Panc1 (cell line): Measurements from ENCODE around the gene DGKG. TPM values are rescaled to one million over a fixed set of nuclear protein-coding genes. Genes with fewer than 3 reads are reported as not detected.

Experiments used
- ATAC-seq: fragments of 200-7000 bp; cut with Tn5 transposase; 2 replicates; pipeline ENCODE4 v1.9.1; 2020; ENCODE audit warnings: mild to moderate bottlenecking, moderate library complexity
- BruUV-seq: library from RNA; stranded (reverse); fragments of 400-500 nt; replicated peaks from 2 replicates; lab custom pipeline; 2021; lab: Mats Ljungman, UMichigan
- CTCF ChIA-PET: fragments of 300-600 bp; sonication (Branson Sonifier 250); formaldehyde crosslinking; loops from one replicate; lab custom pipeline; 2022; ENCODE audit warnings: antibody characterized with exemption; lab: Charles Lee
- POLR2A ChIA-PET: fragments of 300-600 bp; sonication (Branson Sonifier 250); formaldehyde crosslinking; loops from one replicate; lab custom pipeline; 2022; ENCODE audit warnings: antibody characterized with exemption; lab: Charles Lee
- DNase-seq: peaks from one replicate; pipeline ENCODE4 v3.0.0-alpha.2; 2010; ENCODE audit warnings: low read depth, low spot score
- H3K27ac ChIP-seq: 2 replicates; pipeline ENCODE4 v1.5.1; 2011; ENCODE audit warnings: mild to moderate bottlenecking, low read length, inconsistent platforms
- H3K27me3 ChIP-seq: fragments of 200-500 bp; sonication (Bioruptor generic); 2 replicates; pipeline ENCODE4 v1.6.0; 2014; ENCODE audit warnings: low read length, inconsistent platforms; ENCODE audit not compliant: control insufficient read depth, insufficient read depth
- H3K36me3 ChIP-seq: fragments of 200-500 bp; sonication (Bioruptor generic); 2 replicates; pipeline ENCODE4 v1.5.1; 2014; ENCODE audit warnings: inconsistent platforms, mild to moderate bottlenecking, low read length, moderate library complexity; ENCODE audit not compliant: control insufficient read depth, insufficient read depth
- H3K4me1 ChIP-seq: 2 replicates; pipeline ENCODE4 v1.5.1; 2011; ENCODE audit warnings: inconsistent platforms, mild to moderate bottlenecking, low read length, moderate library complexity; ENCODE audit not compliant: control insufficient read depth, insufficient read depth
- H3K4me3 ChIP-seq, 2 experiments: 2 replicates each; pipeline ENCODE4 v1.5.1; 2011 to 2012; ENCODE audit warnings: low read depth in 2 of 2, low read length in 2 of 2, mild to moderate bottlenecking in 2 of 2, inconsistent platforms in 1 of 2, moderate library complexity in 1 of 2
- H3K9me3 ChIP-seq: fragments of 200-500 bp; sonication (Bioruptor generic); 2 replicates; pipeline ENCODE4 v1.5.1; 2014; ENCODE audit warnings: low read depth, mild to moderate bottlenecking, inconsistent platforms, low read length, moderate library complexity; ENCODE audit not compliant: control insufficient read depth, insufficient read depth
- CTCF ChIP-seq: fragments of 450-650 bp; IDR thresholded peaks from 2 replicates; pipeline ENCODE4 v1.5.1; 2017; ENCODE audit warnings: mild to moderate bottlenecking
- POLR2AphosphoS5 ChIP-seq: IDR thresholded peaks from 2 replicates; pipeline ENCODE4 v1.6.1; 2012; ENCODE audit warnings: mild to moderate bottlenecking, low read depth, low read length, moderate library complexity
- SIN3A ChIP-seq: IDR thresholded peaks from 2 replicates; pipeline ENCODE4 v1.6.1; 2012; ENCODE audit warnings: low read depth, mild to moderate bottlenecking, low read length, moderate library complexity, borderline replicate concordance; ENCODE audit not compliant: insufficient read depth
- TCF7L2 ChIP-seq: IDR thresholded peaks from 2 replicates; pipeline ENCODE4 v1.6.1; 2011; ENCODE audit warnings: mild to moderate bottlenecking, low read depth, low read length, inconsistent platforms
- in situ Hi-C: cut with HindIII; loops from 2 replicates; pipeline ENCODE4 v1.10.0; 2016; ENCODE audit warnings: low sequenced_read_pairs, low pct_unique_long_range_greater_than_20kb
- intact Hi-C: fragments of 100-400 bp; cut with micrococcal nuclease; formaldehyde crosslinking; loops from one replicate; pipeline ENCODE4 v1.10.0; 2022; ENCODE audit not compliant: unreplicated experiment
- total RNA-seq: library from RNA; stranded (reverse); gene quantifications from one replicate; pipeline ENCODE4 v1.2.1, GENCODE V29; 2021; ENCODE audit not compliant: unreplicated experiment
- TF ChIP-seq, protein P1 (sequence below), 2 experiments: IDR thresholded peaks; 2 replicates each; pipeline ENCODE4 v1.6.1; 2011 to 2012; ENCODE audit warnings: low read depth in 2 of 2, control low read depth in 1 of 2, low read length in 1 of 2, mild to moderate bottlenecking in 1 of 2, moderate library complexity in 1 of 2; ENCODE audit not compliant: insufficient read depth in 1 of 2

Gene DGKG
- total RNA-seq, 1 experiment from 2014 or later: 0.46 TPM

DNA sequence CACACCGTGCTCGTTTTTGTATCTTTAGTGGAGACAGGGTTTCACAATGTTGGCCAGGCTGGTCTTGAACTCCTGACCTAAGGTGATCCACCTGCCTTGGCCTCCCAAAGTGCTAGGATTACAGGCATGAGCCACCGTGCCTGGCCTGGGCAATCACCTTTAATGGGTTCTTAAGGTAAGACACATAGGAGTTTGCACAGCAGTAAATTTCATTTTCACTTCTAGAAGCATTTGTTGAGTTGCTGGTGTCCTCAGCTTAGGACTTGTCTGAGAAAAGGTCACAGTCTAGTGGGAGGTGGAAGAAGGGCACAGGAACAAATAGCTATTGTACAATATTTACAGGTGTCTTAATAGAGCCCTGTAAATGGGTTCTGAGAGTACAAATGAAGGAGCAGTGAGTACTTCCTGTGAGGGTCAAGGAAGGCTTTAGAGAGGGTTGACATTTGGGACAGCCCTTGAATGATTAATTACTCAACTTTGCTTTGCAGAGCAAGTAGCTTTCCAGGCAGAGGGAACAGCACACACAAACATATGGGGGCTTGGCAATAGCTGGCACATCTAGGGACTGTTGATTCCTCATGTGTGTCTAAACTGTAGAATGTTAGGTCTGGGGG, 244.4 kb downstream of the DGKG start:
- in situ Hi-C loops: no loop called here
- ChIA-PET POLR2A (no interaction called here), CTCF (interaction anchor here (0.7 kb wide), 1 partner anchor 139 kb away, joined by 5 read pairs; no protein-coding TSS in a partner anchor)
- H3K4me1 ChIP-seq: no peaks in the 10 kb centered on the region
- ATAC-seq (no peak), DNase-seq (no peak)
- H3K36me3 ChIP-seq: no peaks in the 10 kb centered on the region
- no peak overlapping the region for H3K4me3 ChIP-seq
- BruUV-seq: no TSS peak
- intact Hi-C loops: no loop called here
- no peak for TF ChIP-seq TCF7L2
- TF ChIP-seq, protein P1, sequence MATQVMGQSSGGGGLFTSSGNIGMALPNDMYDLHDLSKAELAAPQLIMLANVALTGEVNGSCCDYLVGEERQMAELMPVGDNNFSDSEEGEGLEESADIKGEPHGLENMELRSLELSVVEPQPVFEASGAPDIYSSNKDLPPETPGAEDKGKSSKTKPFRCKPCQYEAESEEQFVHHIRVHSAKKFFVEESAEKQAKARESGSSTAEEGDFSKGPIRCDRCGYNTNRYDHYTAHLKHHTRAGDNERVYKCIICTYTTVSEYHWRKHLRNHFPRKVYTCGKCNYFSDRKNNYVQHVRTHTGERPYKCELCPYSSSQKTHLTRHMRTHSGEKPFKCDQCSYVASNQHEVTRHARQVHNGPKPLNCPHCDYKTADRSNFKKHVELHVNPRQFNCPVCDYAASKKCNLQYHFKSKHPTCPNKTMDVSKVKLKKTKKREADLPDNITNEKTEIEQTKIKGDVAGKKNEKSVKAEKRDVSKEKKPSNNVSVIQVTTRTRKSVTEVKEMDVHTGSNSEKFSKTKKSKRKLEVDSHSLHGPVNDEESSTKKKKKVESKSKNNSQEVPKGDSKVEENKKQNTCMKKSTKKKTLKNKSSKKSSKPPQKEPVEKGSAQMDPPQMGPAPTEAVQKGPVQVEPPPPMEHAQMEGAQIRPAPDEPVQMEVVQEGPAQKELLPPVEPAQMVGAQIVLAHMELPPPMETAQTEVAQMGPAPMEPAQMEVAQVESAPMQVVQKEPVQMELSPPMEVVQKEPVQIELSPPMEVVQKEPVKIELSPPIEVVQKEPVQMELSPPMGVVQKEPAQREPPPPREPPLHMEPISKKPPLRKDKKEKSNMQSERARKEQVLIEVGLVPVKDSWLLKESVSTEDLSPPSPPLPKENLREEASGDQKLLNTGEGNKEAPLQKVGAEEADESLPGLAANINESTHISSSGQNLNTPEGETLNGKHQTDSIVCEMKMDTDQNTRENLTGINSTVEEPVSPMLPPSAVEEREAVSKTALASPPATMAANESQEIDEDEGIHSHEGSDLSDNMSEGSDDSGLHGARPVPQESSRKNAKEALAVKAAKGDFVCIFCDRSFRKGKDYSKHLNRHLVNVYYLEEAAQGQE (IDR thresholded peaks at IDR 0.05; ENCODE audit: insufficient read depth in 1 of 2, low read depth in 2 of 2, low read length in 1 of 2): no peak
- no peak for TF ChIP-seq SIN3A
- no peak for TF ChIP-seq CTCF
- TF ChIP-seq POLR2AphosphoS5: no peak
- H3K9me3 ChIP-seq: no peaks in the 10 kb centered on the region
- H3K27me3 ChIP-seq: peaks cover 25% of the 10 kb centered on the region
- H3K27ac ChIP-seq: no peak overlapping the region

DNA sequence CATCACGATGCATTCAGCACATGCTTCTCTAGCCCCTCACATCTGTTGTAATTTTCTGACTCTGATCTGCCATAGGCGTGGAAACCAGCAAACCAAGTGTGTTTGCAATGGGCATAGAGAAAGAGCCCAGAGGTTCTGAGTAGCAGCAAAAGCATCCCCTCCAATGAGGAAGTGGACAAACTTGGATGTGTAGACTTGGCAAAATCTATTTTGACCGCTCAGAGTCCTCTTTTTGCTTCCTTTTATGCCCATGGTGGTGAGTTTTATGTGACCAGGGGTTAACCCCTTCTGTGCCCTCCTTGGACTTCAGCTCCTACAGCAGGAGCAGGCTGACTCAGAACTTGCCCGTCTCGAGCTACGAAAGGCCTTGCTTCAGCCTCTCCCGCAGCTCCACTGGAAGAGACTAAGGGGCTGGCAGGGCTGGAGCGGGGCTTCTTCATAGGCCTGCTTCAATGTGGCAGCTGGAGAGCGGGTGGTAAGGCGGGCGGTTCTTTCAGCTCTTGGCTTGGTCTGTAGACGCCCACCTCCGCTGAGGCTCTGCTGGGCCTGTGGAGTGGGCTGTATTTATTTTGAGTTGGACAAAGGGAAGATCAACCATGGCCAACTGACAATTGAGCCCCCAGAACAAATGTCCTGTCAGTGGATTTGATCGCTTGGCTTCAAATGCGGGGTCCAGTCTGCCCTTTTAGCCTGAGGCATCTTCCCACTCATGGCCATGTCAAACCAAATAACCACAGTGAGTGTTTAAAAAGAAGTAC, 246.6 kb downstream of the DGKG start:
- intact Hi-C loops: no loop called here
- TF ChIP-seq POLR2AphosphoS5 (no peak), CTCF (no peak), TCF7L2 (no peak)
- no peaks in the 10 kb centered on the region for H3K36me3 ChIP-seq
- H3K27me3 ChIP-seq: peaks cover 19% of the 10 kb centered on the region
- no peaks in the 10 kb centered on the region for H3K9me3 ChIP-seq
- no peaks in the 10 kb centered on the region for H3K4me1 ChIP-seq
- H3K4me3 ChIP-seq: no peak overlapping the region
- no peak for ATAC-seq
- in situ Hi-C loops: no loop called here
- BruUV-seq: no TSS peak
- H3K27ac ChIP-seq: no peak overlapping the region
- ChIA-PET POLR2A (no interaction called here), CTCF (no interaction called here)
- DNase-seq: no peak
